Measurements from ENCODE around the gene TMEM63B.

The TMEM63B gene

DNA sequence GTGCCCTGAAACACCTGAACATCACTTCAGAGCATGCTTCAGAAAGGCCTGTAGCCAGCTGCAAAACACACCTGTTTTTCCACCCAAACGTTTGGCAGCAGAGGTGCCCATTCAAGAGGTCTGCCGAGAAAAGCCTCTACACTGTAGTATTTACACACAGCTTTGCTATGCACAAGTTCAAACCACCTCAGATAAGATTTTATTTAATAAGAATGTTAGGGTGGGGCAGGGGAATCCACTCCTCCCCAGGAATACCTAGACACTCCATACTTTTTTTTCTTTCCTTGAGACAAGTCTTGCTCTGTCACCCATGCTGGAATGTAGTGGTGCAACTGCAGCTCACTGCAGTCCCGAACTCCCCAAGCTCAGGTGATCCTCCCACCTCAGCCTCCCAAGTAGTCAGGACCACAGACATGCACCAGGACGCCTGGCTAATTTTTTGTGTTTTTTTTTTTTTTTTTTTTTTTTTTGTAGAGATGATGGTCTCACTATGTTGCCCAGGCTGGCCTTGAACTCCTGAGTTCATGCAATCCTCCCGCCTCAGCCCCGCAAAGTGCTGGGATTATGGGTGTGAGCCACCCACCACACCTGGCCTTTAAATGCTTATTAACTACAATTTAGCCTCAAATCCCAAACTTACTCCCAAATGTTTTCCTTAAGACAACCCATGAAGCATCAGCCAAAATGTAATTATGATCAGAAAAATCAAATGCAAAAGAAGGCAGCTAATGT, 9.8 kb upstream of the TMEM63B start:
- Mint-ChIP-seq H3K27me3 (ENCODE audit: low read depth) (no peaks in the 10 kb centered on the region), H3K9me3 (no peaks in the 10 kb centered on the region), H3K4me3 (no peak overlapping the region), H3K36me3 (ENCODE audit: low read depth) (peaks cover 19% of the 10 kb centered on the region), H3K27ac (no peak overlapping the region), H3K4me1 (ENCODE audit: low read depth) (peaks cover 31% of the 10 kb centered on the region)
- no peak for DNase-seq (ENCODE audit: low spot score)

DNA sequence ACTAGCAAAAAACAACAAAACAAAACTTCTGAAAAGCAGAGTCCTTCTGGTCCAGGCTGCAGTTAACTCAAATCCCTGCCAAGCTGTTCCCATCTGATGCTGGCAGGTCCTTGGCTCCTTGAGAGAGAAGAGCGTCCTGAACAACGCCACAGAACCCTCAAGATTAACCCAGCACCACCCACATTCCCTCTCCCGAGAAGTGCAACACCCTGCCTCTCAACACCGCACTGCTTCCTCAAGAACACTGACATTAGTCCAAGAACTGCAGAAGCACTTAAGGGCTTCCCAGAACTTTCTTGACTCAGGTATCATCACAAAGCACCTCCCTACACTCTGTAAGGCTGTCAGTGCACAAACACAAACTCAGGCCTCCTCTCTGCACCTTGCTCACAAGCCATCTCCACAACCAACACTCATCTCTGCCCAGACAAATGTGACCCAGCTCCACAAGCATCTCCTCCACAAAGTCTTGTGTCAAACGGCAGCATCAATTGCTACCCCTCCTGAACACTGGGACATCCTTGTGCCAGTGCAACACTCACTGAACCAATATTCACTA, 7.6 kb upstream of the TMEM63B start:
- Mint-ChIP-seq H3K4me1 (ENCODE audit: low read depth) (peaks cover 53% of the 10 kb centered on the region), H3K9me3 (no peaks in the 10 kb centered on the region), H3K27ac (no peak overlapping the region), H3K4me3 (no peak overlapping the region), H3K36me3 (ENCODE audit: low read depth) (peaks cover 25% of the 10 kb centered on the region), H3K27me3 (ENCODE audit: low read depth) (no peaks in the 10 kb centered on the region)
- DNase-seq (ENCODE audit: low spot score): no peak

DNA sequence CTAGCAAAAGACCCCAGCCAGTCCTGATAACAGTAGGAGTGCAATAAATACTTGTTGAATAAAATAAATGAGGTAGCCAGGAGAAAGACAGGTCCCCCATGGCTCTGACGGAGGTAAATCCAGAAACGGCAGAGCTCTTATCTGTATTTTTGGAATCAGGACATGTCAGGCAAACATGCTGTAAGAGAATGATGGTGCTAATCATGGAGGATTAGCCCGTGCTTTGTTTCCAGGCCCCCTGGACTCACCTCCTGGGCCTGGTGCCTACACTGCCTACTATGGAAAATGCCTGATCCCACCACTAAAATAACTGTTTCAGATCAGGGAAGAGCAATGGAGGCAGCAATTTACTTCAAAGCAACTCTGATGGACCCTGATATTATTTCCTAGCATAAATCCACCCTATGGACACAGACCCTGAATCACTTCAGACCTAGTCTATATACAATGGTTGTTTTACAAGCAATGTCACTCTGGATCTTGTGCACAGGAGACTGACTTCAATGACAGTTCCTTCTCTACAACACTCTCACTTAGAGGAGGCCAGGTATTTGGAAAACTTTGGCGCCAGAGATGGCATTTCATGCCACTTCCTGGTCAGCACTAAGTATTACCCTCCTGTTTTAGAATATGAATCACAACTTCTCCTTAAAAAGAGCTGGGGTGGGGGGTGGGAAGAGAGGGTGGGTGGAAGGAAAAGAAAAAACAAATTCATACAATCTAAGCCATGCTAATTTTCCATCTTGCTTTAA, 6.5 kb upstream of the TMEM63B start:
- Mint-ChIP-seq H3K4me3 (no peak overlapping the region), H3K4me1 (ENCODE audit: low read depth) (peaks cover 61% of the 10 kb centered on the region), H3K27ac (no peak overlapping the region), H3K36me3 (ENCODE audit: low read depth) (peaks cover 27% of the 10 kb centered on the region), H3K9me3 (no peaks in the 10 kb centered on the region), H3K27me3 (ENCODE audit: low read depth) (no peaks in the 10 kb centered on the region)
- DNase-seq (ENCODE audit: low spot score): no peak

DNA sequence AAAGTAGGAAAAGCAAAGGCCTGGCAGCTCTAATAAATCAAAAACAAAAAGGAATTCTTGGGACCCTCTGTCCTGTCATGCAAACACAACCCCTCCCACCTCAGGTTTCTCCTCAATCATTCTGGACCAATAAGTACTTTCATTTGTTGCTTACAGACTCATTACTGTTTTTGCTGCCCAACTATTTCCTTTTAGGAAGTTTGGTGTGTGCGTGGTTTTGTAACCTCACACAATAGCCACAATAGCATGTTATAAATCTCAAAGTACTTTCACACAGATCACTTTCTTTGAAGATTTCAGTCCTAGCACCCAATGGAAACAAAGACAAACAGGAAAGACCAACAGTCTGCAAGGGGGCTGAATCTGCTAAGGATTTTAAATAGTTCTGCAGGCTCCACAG, 4.6 kb upstream of the TMEM63B start:
- Mint-ChIP-seq H3K4me3 (peak overlapping the region; percentile 88), H3K27me3 (ENCODE audit: low read depth) (no peaks in the 10 kb centered on the region), H3K36me3 (ENCODE audit: low read depth) (peaks cover 33% of the 10 kb centered on the region), H3K9me3 (no peaks in the 10 kb centered on the region), H3K4me1 (ENCODE audit: low read depth) (peaks cover 58% of the 10 kb centered on the region), H3K27ac (peak overlapping the region; percentile 67)
- peak; percentile 35 for DNase-seq (ENCODE audit: low spot score)

DNA sequence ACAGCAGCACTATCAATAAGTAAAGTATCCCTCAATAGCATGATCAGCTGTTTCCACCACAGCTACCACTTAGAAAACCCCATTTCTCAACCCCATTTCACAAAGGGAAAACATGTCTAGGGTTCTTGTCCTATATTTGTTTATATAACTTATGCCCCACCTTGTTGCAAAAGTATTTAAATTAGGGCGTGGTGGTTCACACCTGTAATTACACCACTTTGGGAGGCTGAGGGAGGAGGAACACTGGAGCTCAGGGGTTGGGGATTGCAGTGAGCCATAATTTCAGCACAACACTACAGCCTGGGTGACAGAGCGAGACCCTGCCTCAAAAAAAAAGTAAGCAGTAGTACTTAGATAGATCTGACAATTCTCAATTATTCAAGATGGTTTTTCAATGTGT, 3.8 kb upstream of the TMEM63B start:
- Mint-ChIP-seq H3K27me3 (ENCODE audit: low read depth) (no peaks in the 10 kb centered on the region), H3K27ac (peak overlapping the region; percentile 67), H3K9me3 (no peaks in the 10 kb centered on the region), H3K4me3 (peak overlapping the region; percentile 88), H3K36me3 (ENCODE audit: low read depth) (peaks cover 29% of the 10 kb centered on the region), H3K4me1 (ENCODE audit: low read depth) (peaks cover 55% of the 10 kb centered on the region)
- DNase-seq (ENCODE audit: low spot score): no peak

DNA sequence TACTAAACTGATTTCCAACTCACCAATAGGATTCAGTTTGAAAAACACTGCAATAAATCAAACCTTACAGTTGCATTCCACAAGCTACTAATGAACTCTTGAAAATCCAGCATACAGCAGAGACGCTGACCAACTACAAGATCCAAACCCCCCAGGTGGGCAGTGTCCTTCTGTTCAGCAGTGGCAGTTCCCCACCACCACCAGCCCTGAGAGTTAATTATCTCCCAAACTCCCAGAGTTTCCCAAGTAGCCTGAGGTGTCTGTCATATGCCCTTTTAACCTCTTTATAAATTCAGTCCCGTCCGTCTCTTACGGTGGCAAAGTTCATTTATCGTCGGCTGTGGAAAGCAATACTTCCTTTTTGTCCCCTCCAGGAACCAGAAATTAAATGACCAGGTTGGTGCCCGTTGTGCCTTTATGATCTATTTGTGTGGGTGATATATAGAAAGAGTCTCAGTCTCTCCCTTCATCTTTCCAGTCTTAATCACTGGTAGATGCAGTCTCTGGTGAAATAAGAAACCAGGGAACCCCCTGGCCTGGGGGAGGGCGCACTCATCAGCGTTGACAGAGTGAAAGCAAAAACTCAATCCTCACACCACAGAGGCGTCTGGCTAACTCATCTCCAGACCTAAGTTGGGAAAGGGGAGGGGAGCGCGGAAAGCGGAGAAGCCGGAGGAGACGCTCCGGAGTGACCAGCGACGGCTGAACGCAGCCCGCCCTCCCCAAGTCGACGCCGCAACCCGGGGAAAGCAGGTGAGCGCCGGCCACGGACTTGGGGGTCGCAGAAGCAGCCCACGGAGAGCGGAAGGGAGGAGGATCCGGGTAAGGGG, 819 bp upstream of the TMEM63B start:
- Mint-ChIP-seq H3K9me3 (no peaks in the 10 kb centered on the region), H3K4me1 (ENCODE audit: low read depth) (peaks cover 47% of the 10 kb centered on the region), H3K36me3 (ENCODE audit: low read depth) (peaks cover 29% of the 10 kb centered on the region), H3K4me3 (peak overlapping the region; percentile 88), H3K27me3 (ENCODE audit: low read depth) (no peaks in the 10 kb centered on the region), H3K27ac (peak overlapping the region; percentile 91)
- peak; percentile 88 for DNase-seq (ENCODE audit: low spot score)

DNA sequence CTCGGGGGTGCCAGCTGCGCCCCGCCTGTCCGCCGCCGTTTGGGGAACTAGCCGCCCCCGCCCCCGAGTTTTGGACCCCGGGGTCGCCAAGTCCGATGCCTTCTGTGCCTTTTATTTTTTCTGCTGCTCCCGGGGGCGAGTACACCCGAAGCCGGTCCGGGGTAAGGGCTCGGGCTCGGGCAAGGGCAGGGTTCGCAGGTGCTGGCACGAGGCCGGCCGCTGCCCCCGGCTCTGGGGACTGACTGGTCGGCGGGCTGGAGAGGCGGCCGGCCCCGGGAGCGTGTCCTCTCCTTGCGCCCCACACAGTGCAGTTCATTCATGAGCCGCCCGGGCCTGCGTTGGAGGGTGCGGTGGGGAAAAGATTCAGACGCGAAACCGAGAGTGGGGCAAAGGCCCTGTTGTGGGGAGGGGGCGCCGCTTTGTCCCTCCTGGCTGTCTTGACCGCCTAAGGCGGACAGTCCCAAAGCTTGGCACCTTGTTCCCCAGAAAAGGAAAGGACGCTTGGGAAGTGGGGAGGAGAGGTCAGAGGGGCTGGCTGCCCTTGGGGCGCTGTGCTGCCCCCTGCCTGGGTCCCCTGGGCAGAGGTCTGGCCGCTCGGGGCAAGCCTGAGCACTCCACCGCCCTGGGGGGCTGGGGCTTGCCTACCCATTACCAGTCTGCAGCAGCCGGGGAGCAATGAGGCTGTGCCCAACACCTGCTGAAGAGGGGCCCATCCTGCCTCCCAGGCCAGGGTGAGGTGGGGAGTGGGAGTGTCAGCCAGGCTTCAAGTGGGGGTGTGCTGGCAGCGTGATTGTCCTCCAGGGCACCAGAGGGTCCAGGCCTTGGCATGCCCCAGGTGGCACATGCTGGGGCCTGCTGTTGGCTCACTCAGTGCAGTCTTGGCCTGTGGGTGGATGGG, 915 bp downstream of the TMEM63B start:
- H3K27me3 Mint-ChIP-seq (ENCODE audit: low read depth): no peaks in the 10 kb centered on the region
- DNase-seq (ENCODE audit: low spot score): peak; percentile 5
- peaks cover 40% of the 10 kb centered on the region for H3K4me1 Mint-ChIP-seq (ENCODE audit: low read depth)
- no peaks in the 10 kb centered on the region for H3K9me3 Mint-ChIP-seq
- peaks cover 24% of the 10 kb centered on the region for H3K36me3 Mint-ChIP-seq (ENCODE audit: low read depth)
- H3K27ac Mint-ChIP-seq: no peak overlapping the region
- H3K4me3 Mint-ChIP-seq: peak overlapping the region; percentile 71

DNA sequence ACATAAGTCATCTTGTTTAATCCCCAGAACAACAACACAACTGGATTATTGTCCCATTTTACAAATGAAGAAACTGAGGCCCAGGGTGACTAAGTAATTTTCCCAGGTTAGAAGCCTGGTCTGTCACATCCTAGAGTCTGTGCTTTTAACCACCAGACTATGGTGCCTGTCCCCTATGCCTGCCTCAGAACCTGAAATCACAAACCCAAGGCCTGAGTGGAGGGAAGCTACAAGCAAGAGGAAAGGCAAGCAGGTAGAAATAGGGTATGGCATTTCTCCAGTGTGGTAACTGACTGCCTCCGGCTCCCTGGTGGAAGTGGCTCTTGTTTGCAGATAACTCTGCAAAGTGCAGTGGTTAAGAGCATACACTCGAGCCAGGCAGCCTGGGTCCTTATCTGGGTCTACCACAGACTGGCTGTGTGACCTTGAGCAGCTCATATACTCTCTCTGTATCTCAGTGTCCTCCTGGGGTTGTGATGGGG, 2.5 kb downstream of the TMEM63B start:
- H3K27me3 Mint-ChIP-seq (ENCODE audit: low read depth): no peaks in the 10 kb centered on the region
- peaks cover 24% of the 10 kb centered on the region for H3K4me1 Mint-ChIP-seq (ENCODE audit: low read depth)
- H3K36me3 Mint-ChIP-seq (ENCODE audit: low read depth): peaks cover 12% of the 10 kb centered on the region
- peak overlapping the region; percentile 48 for H3K4me3 Mint-ChIP-seq
- H3K9me3 Mint-ChIP-seq: no peaks in the 10 kb centered on the region
- H3K27ac Mint-ChIP-seq: no peak overlapping the region
- DNase-seq (ENCODE audit: low spot score): no peak

DNA sequence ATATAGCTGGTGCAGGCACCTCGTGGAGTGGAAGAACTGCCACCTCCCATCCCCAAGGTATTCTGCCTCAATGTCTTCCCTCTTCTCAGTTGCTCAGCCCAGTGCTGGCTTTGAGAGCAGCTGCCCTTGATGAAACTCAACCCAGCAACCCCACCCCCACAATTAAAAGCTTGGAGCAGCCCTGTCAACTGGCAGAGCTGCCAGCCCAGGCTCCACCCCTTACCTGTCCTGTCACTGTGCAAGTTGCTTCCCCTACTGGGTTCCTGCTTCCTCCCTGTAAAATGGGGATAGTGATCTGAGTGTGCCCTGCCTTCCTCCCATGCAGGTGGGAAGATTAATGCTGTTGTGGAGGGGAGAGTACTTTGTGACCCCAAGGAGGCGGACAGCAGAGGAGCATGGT, 4.5 kb downstream of the TMEM63B start:
- Mint-ChIP-seq H3K27me3 (ENCODE audit: low read depth) (no peaks in the 10 kb centered on the region), H3K9me3 (no peaks in the 10 kb centered on the region), H3K27ac (peak overlapping the region; percentile 9), H3K4me3 (no peak overlapping the region), H3K36me3 (ENCODE audit: low read depth) (no peaks in the 10 kb centered on the region), H3K4me1 (ENCODE audit: low read depth) (peaks cover 9% of the 10 kb centered on the region)
- DNase-seq (ENCODE audit: low spot score): no peak

DNA sequence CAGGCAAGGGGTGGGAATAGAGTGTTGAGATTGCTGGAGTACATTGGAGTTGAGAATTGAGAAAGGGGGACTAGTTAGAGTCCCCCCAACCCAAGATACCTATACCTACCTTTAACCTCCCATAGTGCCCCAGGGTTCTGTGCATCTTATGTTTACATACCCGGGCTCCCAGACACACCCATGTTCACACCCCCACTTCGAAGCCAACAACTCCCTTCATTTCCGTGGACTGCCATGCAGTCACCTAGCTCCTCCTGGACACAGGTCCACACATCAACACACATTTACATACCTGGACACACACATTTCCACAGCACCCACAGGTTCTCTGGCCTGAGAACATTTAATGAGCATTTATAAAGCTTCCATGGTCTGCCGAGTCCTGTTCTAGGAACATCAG, 5.1 kb downstream of the TMEM63B start:
- Mint-ChIP-seq H3K4me1 (ENCODE audit: low read depth) (peaks cover 9% of the 10 kb centered on the region), H3K27ac (no peak overlapping the region), H3K4me3 (no peak overlapping the region), H3K36me3 (ENCODE audit: low read depth) (no peaks in the 10 kb centered on the region), H3K27me3 (ENCODE audit: low read depth) (no peaks in the 10 kb centered on the region), H3K9me3 (no peaks in the 10 kb centered on the region)
- DNase-seq (ENCODE audit: low spot score): no peak

DNA sequence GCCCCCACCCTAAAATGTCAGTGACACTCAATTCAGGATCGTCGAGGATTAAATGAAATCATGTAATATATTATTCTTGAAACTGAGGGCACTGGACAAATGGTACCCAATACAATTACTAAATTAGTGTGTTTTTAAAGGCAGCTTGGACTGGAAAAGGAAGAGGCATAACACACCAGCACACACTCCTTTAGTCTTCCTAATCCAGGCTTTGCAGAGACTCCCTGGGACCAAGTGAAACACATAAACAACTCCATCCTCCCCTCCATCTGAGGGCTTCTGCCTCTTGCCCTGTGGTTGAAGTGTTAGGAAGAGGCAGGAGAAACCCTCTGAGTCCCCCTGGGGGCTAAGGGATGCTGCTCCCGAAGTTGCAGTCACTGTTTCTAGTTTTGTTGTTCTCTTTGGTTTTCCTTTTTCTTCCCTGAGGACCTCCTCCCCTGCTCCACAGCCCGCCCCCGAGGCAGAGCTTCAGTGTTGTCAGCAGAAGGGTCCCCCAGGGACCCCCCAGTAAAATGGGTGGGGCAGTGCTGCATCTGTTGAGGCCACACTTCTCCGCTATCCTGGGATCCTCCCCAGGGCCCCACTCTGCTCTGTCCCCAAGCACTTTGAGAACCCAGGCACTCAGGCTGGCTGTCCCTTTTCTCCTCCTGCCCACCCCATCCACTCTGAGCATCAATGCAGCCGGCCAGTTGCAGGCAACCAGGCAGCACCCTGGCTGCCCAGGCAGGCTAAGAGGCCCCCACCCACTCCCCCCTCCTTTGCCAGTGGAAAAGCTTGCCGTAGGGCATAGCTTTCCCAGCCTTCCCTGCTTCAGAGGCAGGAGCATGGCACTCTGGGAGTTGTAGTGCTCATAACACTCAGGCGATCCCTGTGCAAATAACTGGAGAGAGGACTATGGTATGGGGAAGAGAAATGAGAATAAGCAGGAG, 5.9 kb downstream of the TMEM63B start:
- Mint-ChIP-seq H3K4me1 (ENCODE audit: low read depth) (peaks cover 9% of the 10 kb centered on the region), H3K4me3 (no peak overlapping the region), H3K36me3 (ENCODE audit: low read depth) (no peaks in the 10 kb centered on the region), H3K27ac (no peak overlapping the region), H3K9me3 (no peaks in the 10 kb centered on the region), H3K27me3 (ENCODE audit: low read depth) (no peaks in the 10 kb centered on the region)
- DNase-seq (ENCODE audit: low spot score): no peak

DNA sequence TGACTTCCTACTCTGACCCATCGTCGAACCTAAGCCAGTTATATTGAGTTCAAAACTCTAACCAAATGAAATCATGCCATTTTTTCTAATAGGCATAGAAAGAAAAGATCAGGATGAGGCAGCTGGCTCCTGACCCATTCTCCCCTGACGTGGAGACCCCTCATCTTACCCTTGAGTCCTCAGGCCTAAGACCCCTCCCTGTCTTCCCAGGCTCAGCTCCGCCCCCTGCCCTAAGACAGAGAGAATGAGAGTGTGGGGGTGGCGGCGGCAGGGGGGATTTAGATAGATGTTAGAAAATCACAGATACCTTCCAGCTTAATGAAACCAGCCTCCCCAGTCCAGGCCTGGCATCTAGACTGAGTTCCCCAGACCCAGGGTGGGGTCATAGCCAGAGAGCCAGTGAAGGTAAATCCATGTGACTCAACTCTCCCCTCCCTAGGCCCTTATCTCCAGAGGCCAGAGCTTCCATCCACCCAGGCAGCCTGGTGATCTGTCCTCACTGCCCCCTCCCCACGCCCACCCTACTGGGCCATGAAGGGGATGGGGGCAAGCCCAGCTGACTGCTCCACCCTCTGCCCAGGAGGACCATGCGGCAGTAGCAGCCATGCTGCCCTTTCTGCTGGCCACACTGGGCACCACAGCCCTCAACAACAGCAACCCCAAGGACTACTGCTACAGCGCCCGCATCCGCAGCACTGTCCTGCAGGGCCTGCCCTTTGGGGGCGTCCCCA, 6.8 kb downstream of the TMEM63B start:
- Mint-ChIP-seq H3K27ac (no peak overlapping the region), H3K4me3 (no peak overlapping the region), H3K27me3 (ENCODE audit: low read depth) (no peaks in the 10 kb centered on the region), H3K4me1 (ENCODE audit: low read depth) (peaks cover 5% of the 10 kb centered on the region), H3K36me3 (ENCODE audit: low read depth) (no peaks in the 10 kb centered on the region), H3K9me3 (no peaks in the 10 kb centered on the region)
- no peak for DNase-seq (ENCODE audit: low spot score)

Data from T-helper 2 cell treated with Interferon-gamma antibody and Interleukin-4, amounts not matched to agents 5 μg/mL and 100 μg/mL, for 36 hours (primary cell).